DOHH2 (cell line): Measurements from ENCODE around the gene CCDC138.

Experiments used
- CTCF ChIP-seq: fragments of 200-600 bp; sonication (generic); IDR thresholded peaks from one replicate; pipeline ENCODE4 v1.5.1; 2014; ENCODE audit warnings: antibody characterized with exemption, mild to moderate bottlenecking, low read depth, low read length; ENCODE audit not compliant: poor library complexity, severe bottlenecking
- EZH2phosphoT487 ChIP-seq: fragments of 200-600 bp; sonication (generic); IDR thresholded peaks from 2 replicates; pipeline ENCODE4 v1.6.1; 2017; ENCODE audit warnings: borderline replicate concordance, mild to moderate bottlenecking, antibody characterized with exemption, low read length, moderate library complexity, mixed read lengths

GRCh38 chr2:108884619-108885018, 98.0 kb downstream of the CCDC138 start:
- TF ChIP-seq CTCF = no peak
- no peak for TF ChIP-seq EZH2phosphoT487
